Fibroblast of upper back skin (primary cell): ENCODE results near the gene TEX19.
"Not testable (repeated sequence)": the region's sequence is repeated elsewhere in the genome, so short reads cannot be mapped to it uniquely, and the experiment has no call there.

ENCODE experiments used
- DNase-seq: peaks from one replicate; pipeline ENCODE4 v3.0.0-alpha.2; 2013

TEX19 gene

DNA sequence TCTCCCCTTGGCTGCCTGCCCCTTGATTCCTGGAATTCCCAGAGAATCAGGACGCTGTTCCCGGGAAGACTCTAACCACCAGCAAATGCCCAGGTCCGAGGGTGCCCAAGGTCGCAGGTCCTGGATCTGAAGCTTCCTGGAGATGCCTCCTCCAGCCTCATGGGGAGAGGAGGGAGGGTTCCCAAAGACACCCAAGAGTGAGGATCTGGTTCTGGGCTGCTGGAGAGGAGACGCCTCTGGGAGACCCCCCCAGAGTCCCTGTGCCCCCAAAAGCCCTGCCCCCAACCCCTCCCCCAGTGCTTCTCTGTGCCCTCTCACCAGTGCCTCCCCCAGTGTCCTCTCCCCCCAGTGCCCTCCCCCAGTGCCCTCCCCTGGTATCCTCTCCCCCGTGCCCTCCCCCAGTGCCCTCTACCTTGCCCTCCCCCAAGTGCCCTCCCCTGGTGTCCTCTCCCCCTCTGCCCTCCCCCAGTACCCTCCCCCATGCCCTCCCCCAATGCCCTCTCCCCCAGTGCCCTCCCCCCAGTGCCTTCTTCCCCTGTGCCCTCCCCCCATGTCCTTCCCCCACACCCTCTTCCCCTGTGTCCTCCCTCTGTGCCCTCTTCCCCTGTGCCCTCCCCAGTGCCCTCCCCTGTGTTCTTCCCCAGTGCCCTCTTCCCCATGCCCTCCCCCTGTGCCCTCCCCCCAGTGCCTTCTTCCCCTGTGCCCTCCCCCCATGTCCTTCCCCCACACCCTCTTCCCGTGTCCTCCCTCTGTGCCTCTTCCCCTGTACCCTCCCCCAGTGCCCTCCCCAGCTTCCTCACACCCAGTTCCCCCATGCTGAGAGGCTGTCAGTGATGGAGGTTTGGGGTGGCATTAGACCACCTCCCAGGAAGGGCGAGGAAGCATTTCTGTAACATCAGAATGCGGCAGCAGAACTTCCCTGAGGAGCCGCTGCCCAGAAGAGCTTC, 19.1 kb upstream of the TEX19 start:
- DNase-seq, result peak; percentile 60

DNA sequence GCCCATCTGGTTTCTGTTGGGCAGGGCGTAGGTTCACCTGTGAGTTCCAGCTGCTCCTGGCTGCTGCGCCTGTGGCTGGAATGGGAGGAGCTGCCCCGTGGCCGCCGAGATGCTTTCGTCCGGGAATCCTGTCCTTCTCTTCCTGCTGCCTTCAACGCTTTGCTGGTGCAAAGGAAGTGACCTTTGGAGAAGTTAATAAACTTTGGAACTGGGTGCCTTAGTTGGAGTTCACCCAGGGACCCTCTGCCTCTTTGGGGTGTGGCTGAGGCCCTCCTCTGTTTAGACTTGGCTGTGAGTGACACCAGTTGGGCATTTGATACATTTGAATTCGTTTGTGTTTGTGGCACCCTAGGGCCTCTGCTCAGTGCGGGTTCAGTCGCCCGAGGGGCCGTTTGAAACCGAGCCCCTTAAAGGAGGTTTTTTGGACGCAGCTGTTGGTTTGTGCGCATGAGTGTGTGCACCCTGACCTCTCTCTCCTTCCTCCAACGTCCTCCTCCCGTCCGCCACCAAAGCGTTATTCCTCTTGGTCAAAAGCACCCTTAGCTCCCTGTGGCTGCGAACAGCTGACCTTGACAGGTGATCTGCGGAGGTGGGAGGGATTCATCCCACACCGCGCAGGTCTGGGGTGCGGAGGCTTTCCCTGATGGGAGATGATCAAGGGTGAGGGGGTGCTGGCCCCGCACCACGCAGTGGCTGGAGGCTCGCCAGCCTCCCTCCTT, 16.5 kb upstream of the TEX19 start:
- no peak for DNase-seq

GRCh38 chr17:82343560-82343959, 15.5 kb upstream of the TEX19 start:
- no peak for DNase-seq

- no peak for DNase-seq
These were observed 14.7 kb upstream of the TEX19 start for GRCh38 chr17:82344175-82344907.

GRCh38 chr17:82345151-82345976, 13.7 kb upstream of the TEX19 start:
- DNase-seq, result no peak

GRCh38 chr17:82346342-82347300, 12.4 kb upstream of the TEX19 start:
- DNase-seq, result no peak

- not testable (repeated sequence) for DNase-seq
These were observed 11.1 kb upstream of the TEX19 start for GRCh38 chr17:82347994-82348393.

DNA sequence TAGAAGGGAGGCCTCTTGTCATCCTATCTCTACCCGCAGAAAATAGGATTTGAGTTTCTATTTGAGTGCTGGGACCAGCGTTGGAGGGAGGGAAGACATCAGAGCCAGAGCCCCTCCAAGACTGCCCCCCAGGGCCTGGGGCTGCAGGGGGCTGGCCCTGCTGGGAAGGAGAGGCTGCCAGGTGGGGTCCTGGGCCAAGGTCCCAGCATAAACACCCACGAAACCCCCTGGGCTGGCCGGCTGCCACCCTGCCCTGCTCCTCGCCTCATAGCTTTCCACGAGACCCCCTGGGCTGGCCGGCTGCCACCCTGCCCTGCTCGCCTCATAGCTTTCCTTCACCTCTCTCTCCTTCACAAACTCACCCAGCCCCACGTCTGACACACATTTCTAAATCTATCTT, 10.6 kb upstream of the TEX19 start:
- DNase-seq, result no peak

DNA sequence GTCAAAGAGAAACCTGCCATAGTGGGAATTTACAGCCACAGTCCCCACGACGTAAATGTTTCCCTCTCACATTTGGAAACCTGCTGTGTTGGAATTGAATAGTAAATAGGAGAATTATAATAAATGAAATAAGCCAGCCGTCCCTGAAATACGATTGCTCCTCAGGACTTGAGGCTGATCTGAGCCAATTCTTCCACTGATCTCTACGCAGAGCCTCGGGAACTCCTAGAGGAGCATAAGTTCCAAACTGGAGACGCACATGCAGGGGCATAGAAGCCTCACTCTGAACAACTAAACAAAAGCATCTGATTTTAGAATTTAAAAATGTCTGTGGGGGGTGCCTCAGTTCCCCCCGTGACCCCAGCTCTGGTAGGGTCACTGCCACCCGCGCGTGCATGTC, 10.2 kb upstream of the TEX19 start:
- DNase-seq, result no peak

DNA sequence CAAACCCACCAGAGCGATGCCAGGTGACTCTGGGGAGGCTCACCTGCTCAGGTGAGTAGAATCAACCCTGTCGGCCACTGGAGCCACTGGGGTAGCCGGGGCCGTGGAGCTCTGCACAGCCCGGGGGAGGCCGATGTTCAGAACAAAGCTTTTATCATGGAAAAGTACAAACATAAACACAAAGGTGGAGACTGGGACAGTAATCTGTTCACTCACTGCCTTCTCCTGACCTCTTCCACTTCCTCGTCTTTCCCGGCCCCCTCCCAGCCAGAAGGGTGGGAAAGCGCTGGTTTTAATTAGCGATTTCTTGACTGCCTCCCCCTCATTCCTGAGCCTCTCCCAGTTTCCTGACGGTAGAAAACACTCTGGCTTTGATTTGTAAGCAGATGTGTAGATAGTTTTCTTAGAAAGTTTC, 9.8 kb upstream of the TEX19 start:
- peak; percentile 62 for DNase-seq

DNA sequence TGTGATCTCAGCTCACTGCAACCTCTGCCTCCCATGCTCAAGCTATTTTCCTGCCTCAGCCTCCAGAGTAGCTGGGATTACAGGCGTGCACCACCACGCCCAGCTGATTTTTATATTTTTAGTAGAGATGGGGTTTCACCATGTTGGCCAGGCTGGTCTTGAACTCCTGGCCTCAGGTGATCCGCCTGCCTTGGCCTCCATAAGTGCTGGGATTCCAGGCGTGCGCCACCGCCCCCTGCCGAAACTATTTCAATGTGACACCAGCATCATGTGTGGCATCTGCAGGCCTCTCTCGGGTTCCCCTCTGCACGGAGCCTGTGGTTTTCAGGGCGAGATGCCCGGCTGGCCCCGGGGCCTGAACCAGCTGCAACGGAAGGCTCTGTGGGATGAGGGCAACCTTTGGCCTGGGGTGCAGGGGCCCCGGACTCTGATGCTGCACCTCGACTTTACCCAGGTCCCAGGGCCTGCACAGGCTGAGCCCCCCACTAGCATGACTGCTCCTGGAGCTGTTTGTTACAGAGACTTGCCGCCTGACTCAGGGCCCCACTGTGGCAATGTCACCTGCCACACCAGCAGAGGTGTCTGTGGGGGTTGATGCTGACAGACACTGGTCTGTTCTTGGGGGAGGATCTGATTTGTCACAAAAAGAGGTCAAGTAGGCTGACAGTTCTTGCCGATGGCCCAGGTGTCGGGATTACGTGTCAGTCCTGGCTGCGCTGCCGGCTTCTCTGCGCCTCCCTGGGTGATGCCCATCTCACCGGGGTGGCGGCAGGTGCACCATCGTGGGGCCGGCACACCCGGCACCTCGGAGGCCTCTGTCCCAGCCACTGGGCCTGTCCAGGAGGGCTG, 8.6 kb upstream of the TEX19 start:
- DNase-seq, result no peak

DNA sequence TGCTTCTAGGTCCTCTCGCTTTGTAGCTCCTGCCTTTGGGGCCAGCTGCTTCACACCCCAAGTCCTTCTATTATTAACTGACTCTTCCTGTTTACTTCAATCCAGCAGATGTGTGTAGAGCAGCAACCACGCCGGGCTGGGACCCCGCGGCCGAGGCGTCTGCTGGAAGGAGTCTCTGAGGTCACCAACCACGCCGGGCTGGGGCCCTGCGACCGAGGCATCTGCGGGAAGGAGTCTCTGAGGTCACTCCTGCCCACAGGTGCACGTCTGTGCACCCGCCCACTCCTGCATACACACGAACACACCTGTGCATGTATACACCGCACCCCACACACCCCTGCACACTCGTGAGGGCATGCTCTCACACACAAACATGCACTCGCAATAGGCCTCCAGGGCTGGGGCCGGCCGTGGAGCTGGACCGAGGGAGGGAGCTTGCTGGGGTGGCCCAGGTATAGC, 7.8 kb upstream of the TEX19 start:
- no peak for DNase-seq

DNA sequence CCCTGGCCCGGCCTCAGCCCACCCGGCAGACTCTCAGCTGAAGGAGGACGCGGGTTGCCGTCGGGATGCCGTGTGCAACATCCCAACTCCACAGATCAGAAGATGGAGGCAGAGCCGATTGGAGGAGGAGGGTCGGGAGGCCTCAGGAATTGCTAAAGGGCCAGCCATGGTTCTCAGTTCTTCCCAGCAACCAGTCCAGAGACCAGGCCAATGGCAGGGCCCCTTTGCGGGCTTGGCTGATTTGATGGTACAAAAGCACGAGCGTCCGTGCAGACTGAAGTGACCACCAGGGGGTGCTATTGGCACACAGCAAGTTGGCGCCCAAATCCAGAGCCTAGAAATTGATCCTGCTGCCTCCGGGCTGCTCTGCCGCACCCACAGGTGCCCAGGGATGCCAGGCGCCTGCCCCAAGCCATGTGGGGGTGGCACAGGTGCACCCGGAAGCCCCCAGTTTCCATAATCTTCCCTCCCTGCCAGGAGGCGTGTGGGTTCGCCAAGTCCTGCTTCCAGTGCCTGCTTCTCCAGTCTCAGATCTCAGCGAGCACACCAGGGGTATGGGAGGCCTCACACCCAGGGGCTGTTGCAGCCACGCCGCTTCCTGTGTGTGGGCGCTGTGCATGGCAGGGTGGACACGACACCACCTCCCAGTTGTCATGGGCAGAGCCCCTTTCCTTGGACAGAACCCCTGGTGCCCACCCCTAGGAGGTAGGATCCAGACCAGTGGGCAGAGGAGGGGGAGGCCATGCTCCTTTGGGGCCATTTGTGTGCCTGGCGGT, 7.1 kb upstream of the TEX19 start:
- DNase-seq, result peak; percentile 78

DNA sequence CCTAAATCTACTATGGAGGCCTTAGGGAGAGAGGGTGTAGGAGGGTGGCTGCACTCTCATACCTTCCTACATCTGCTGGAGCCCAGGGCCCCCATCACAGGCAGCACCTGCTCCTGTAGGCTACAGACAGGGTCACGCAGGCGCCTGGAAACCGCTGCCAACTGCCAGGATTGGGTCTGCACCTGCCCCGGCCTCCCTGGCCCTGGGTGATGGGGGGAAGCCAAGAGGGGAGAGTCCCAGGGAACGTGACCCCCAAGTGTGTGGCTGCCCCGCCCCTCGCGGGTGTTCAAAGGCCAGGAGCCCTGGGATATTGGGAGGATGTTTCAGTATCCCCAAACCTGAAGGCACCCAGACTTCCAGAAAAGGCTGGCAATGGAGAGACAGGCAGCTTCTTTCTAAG, 5.6 kb upstream of the TEX19 start:
- DNase-seq, result no peak

DNA sequence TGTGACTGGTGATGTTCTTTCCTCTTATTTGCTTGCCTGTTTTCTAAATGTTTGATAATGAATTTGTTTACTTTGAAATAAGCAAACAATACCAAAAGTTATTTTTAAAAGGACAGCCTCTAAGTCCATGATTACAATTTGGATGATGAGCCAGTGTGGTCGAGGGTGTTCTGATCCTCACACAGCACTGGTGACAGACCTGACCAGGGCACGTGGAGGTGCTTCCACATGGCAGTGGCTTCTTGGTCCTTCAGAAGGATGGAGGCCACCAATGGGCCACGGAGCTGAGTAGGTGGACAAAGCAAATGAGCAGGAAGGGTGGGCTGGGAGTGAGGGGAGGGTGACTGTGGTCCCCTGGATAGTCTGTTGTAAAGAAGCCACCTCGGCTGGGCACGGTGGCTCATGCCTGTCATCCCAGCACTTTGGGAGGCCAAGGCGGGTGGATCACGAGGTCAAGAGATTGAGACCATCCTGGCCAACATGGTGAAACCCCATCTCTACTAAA, 4.2 kb upstream of the TEX19 start:
- DNase-seq, result no peak

DNA sequence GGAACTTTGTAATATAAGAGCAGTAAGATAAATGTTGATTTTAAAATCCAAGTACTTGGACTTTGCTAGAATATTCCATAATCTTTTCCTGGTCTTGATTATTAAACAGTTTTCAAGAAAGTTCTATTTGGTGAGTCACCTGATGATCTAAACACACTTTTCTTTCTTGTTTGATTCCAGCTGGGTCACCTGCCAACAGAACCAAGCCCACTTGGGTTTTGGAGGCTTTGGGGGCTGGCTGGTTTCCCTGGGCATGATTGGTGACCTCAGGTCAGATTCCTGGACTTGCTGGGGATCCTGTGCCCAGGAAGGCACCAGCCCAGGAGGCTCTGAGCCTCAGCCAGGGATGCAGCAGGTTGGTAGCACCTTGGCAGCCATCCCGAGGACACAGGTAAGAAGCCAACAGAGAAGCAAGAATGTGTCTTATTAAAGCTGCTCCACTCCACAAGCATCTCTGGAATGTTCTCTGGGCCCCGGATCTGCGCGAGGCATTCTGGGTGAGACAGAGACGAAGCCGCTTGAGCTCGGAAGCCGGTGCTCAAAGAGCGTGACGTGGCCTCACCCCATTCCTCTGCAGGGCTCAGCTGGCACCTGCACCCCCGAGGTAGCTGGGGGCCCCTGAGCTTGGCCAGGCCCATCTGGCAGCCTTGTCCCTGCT, 3.1 kb upstream of the TEX19 start:
- peak; percentile 48 for DNase-seq

DNA sequence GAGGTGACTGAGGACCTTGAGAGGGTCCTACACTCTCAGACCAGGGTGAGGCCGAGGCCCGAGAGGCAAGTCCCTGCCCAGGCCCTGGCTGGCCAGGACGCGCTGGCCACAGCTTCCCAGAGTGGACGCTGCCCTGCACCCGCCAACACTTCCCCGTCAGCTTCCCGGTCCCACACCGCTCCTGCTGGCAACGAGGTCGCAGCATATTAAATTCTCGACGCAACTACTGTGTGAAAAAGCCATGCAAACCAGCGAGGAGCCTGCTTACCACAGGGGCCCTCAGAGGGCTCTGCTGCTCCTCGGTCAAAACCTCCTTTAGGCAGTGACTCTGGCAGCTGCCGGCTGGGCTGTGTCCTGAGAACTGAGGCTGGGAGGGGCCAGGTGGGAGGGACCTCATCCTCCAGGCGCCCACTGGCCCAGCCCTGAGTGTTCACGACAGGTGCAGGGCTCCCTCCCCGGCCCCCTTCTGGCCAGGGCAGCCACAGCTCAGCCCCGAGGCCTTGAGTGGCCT, 2.1 kb upstream of the TEX19 start:
- DNase-seq, result no peak

GRCh38 chr17:82357394-82357793, 1.7 kb upstream of the TEX19 start:
- no peak for DNase-seq
